Measurements from ENCODE around the gene CCBE1.

CCBE1 gene

DNA sequence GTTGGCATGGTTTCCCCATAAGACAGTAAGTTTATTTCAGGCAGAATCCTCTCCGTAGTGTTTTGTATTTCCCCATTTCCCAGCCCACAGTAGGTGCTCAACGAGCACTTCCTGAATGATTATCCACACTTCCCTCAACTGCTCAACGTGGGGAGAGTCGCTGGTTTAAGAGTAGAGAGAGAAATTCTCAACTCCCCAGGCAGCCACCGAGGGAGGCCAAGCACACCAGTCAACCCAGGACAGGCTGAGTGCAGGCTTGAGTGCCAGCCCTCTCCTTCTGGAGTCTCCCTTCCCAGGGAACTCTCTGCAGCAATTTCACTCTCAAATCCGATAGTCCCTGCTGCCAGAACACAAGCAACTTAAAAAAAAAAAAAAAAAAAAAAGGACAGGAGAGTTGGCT, 246.2 kb downstream of the CCBE1 start:
- Histone ChIP-seq H3K9me3 (ENCODE audit: control insufficient read depth, insufficient read depth, low read length) (no peaks in the 10 kb centered on the region), H3K27me3 (ENCODE audit: control insufficient read depth, insufficient read depth, low read length) (no peaks in the 10 kb centered on the region), H3K9ac (ENCODE audit: low read depth, low read length) (no peak overlapping the region), H3K4me1 (ENCODE audit: control insufficient read depth, insufficient read depth, low read length) (peaks cover 5% of the 10 kb centered on the region), H3K27ac (ENCODE audit: low read depth, low read length) (no peak overlapping the region), H3K36me3 (ENCODE audit: control insufficient read depth, insufficient read depth, low read length) (no peaks in the 10 kb centered on the region), H3K4me3 (ENCODE audit: low read depth, low read length) (no peak overlapping the region)

- Histone ChIP-seq H3K36me3 (ENCODE audit: control insufficient read depth, insufficient read depth, low read length) (no peaks in the 10 kb centered on the region), H3K4me3 (ENCODE audit: low read depth, low read length) (no peak overlapping the region), H3K4me1 (ENCODE audit: control insufficient read depth, insufficient read depth, low read length) (peaks cover 5% of the 10 kb centered on the region), H3K9ac (ENCODE audit: low read depth, low read length) (no peak overlapping the region), H3K27ac (ENCODE audit: low read depth, low read length) (no peak overlapping the region), H3K9me3 (ENCODE audit: control insufficient read depth, insufficient read depth, low read length) (no peaks in the 10 kb centered on the region), H3K27me3 (ENCODE audit: control insufficient read depth, insufficient read depth, low read length) (no peaks in the 10 kb centered on the region)
Observed at GRCh38 chr18:59448546-59448945, 248.7 kb downstream of the CCBE1 start.

GRCh38 chr18:59446012-59446411, 251.2 kb downstream of the CCBE1 start:
- H3K4me1 ChIP-seq (ENCODE audit: control insufficient read depth, insufficient read depth, low read length) = peaks cover 3% of the 10 kb centered on the region
- no peaks in the 10 kb centered on the region for H3K36me3 ChIP-seq (ENCODE audit: control insufficient read depth, insufficient read depth, low read length)
- no peak overlapping the region for H3K27ac ChIP-seq (ENCODE audit: low read depth, low read length)
- H3K9me3 ChIP-seq (ENCODE audit: control insufficient read depth, insufficient read depth, low read length) = no peaks in the 10 kb centered on the region
- H3K27me3 ChIP-seq (ENCODE audit: control insufficient read depth, insufficient read depth, low read length) = no peaks in the 10 kb centered on the region
- H3K9ac ChIP-seq (ENCODE audit: low read depth, low read length) = no peak overlapping the region
- H3K4me3 ChIP-seq (ENCODE audit: low read depth, low read length) = no peak overlapping the region

GRCh38 chr18:59437851-59438569, 259.2 kb downstream of the CCBE1 start:
- Histone ChIP-seq H3K9ac (ENCODE audit: low read depth, low read length) (no peak overlapping the region), H3K27ac (ENCODE audit: low read depth, low read length) (no peak overlapping the region), H3K4me3 (ENCODE audit: low read depth, low read length) (no peak overlapping the region), H3K36me3 (ENCODE audit: control insufficient read depth, insufficient read depth, low read length) (no peaks in the 10 kb centered on the region), H3K4me1 (ENCODE audit: control insufficient read depth, insufficient read depth, low read length) (no peaks in the 10 kb centered on the region), H3K27me3 (ENCODE audit: control insufficient read depth, insufficient read depth, low read length) (no peaks in the 10 kb centered on the region), H3K9me3 (ENCODE audit: control insufficient read depth, insufficient read depth, low read length) (no peaks in the 10 kb centered on the region)

GRCh38 chr18:59432803-59433597, 264.2 kb downstream of the CCBE1 start:
- no peaks in the 10 kb centered on the region for H3K9me3 ChIP-seq (ENCODE audit: control insufficient read depth, insufficient read depth, low read length)
- H3K4me1 ChIP-seq (ENCODE audit: control insufficient read depth, insufficient read depth, low read length) = no peaks in the 10 kb centered on the region
- no peak overlapping the region for H3K9ac ChIP-seq (ENCODE audit: low read depth, low read length)
- no peaks in the 10 kb centered on the region for H3K27me3 ChIP-seq (ENCODE audit: control insufficient read depth, insufficient read depth, low read length)
- H3K36me3 ChIP-seq (ENCODE audit: control insufficient read depth, insufficient read depth, low read length) = no peaks in the 10 kb centered on the region
- H3K4me3 ChIP-seq (ENCODE audit: low read depth, low read length) = no peak overlapping the region
- H3K27ac ChIP-seq (ENCODE audit: low read depth, low read length) = no peak overlapping the region

DNA sequence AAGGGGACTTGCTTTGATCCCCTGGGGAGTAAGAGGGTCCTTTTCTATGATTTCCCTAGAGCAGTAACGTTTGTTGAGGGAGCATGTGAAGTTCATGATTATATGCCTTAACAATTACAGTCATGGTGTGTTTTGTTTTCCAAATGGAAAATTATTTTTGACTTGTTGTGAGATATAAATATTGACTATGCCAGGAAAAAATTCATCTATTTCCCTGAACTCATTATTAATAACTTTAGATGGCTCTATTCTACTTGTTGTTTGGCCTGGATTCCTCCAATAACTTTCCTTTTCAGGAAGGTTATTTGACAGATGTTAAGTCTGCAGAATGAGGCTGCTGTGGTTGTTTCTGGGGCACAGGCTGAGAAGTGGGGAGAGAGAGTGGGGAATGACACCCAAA, 266.1 kb downstream of the CCBE1 start:
- H3K27me3 ChIP-seq (ENCODE audit: control insufficient read depth, insufficient read depth, low read length) = no peaks in the 10 kb centered on the region
- H3K9me3 ChIP-seq (ENCODE audit: control insufficient read depth, insufficient read depth, low read length) = no peaks in the 10 kb centered on the region
- no peak overlapping the region for H3K27ac ChIP-seq (ENCODE audit: low read depth, low read length)
- no peaks in the 10 kb centered on the region for H3K36me3 ChIP-seq (ENCODE audit: control insufficient read depth, insufficient read depth, low read length)
- H3K4me3 ChIP-seq (ENCODE audit: low read depth, low read length) = no peak overlapping the region
- H3K4me1 ChIP-seq (ENCODE audit: control insufficient read depth, insufficient read depth, low read length) = no peaks in the 10 kb centered on the region
- no peak overlapping the region for H3K9ac ChIP-seq (ENCODE audit: low read depth, low read length)

- no peaks in the 10 kb centered on the region for H3K9me3 ChIP-seq (ENCODE audit: control insufficient read depth, insufficient read depth, low read length)
- H3K4me3 ChIP-seq (ENCODE audit: low read depth, low read length) = no peak overlapping the region
- no peaks in the 10 kb centered on the region for H3K36me3 ChIP-seq (ENCODE audit: control insufficient read depth, insufficient read depth, low read length)
- no peaks in the 10 kb centered on the region for H3K4me1 ChIP-seq (ENCODE audit: control insufficient read depth, insufficient read depth, low read length)
- no peak overlapping the region for H3K9ac ChIP-seq (ENCODE audit: low read depth, low read length)
- H3K27ac ChIP-seq (ENCODE audit: low read depth, low read length) = no peak overlapping the region
- no peaks in the 10 kb centered on the region for H3K27me3 ChIP-seq (ENCODE audit: control insufficient read depth, insufficient read depth, low read length)
Observed at GRCh38 chr18:59429608-59430007, 267.6 kb downstream of the CCBE1 start.

- Histone ChIP-seq H3K4me3 (ENCODE audit: low read depth, low read length) (no peak overlapping the region), H3K9ac (ENCODE audit: low read depth, low read length) (no peak overlapping the region), H3K36me3 (ENCODE audit: control insufficient read depth, insufficient read depth, low read length) (no peaks in the 10 kb centered on the region)
Observed at GRCh38 chr18:59428018-59428417, 269.2 kb downstream of the CCBE1 start.

GRCh38 chr18:59426855-59427254, 270.4 kb downstream of the CCBE1 start:
- Histone ChIP-seq H3K27me3 (ENCODE audit: control insufficient read depth, insufficient read depth, low read length) (peaks cover 2% of the 10 kb centered on the region; the same call in 1 of the 2 replicates), H3K4me3 (ENCODE audit: low read depth, low read length) (no peak overlapping the region), H3K36me3 (ENCODE audit: control insufficient read depth, insufficient read depth, low read length) (no peaks in the 10 kb centered on the region), H3K4me1 (ENCODE audit: control insufficient read depth, insufficient read depth, low read length) (no peaks in the 10 kb centered on the region), H3K27ac (ENCODE audit: low read depth, low read length) (no peak overlapping the region), H3K9me3 (ENCODE audit: control insufficient read depth, insufficient read depth, low read length) (no peaks in the 10 kb centered on the region), H3K9ac (ENCODE audit: low read depth, low read length) (no peak overlapping the region)

More at GRCh38 chr18:59428018-59428417, 269.2 kb downstream of the CCBE1 start:
- no peaks in the 10 kb centered on the region for H3K27me3 ChIP-seq (ENCODE audit: control insufficient read depth, insufficient read depth, low read length)
- H3K9me3 ChIP-seq (ENCODE audit: control insufficient read depth, insufficient read depth, low read length) = no peaks in the 10 kb centered on the region
- no peaks in the 10 kb centered on the region for H3K4me1 ChIP-seq (ENCODE audit: control insufficient read depth, insufficient read depth, low read length)
- H3K27ac ChIP-seq (ENCODE audit: low read depth, low read length) = no peak overlapping the region

DNA sequence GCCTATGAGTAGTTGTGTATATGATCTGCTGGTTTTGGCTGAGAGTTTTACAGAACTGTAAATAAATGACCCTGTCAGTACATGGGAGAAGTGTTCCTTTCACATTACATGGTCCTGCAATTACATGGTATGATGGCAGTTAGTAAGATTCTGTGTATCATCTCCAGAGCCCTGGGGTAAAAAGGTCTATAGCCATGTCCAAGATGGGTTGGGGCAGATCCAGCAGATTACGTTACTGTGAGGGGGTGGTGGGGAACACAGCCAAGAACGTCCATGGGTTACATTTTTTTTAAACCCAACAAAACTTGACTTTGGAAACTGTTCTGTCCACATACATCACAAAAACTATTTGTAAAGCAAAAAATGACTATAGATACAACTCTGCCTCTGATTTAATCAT, 274.0 kb downstream of the CCBE1 start:
- H3K27ac ChIP-seq (ENCODE audit: low read depth, low read length) = no peak overlapping the region
- peaks cover 6% of the 10 kb centered on the region; the same call in 1 of the 2 replicates for H3K27me3 ChIP-seq (ENCODE audit: control insufficient read depth, insufficient read depth, low read length)
- no peak overlapping the region for H3K9ac ChIP-seq (ENCODE audit: low read depth, low read length)
- no peak overlapping the region for H3K4me3 ChIP-seq (ENCODE audit: low read depth, low read length)
- H3K36me3 ChIP-seq (ENCODE audit: control insufficient read depth, insufficient read depth, low read length) = no peaks in the 10 kb centered on the region
- H3K9me3 ChIP-seq (ENCODE audit: control insufficient read depth, insufficient read depth, low read length) = no peaks in the 10 kb centered on the region
- no peaks in the 10 kb centered on the region for H3K4me1 ChIP-seq (ENCODE audit: control insufficient read depth, insufficient read depth, low read length)

- Histone ChIP-seq H3K9ac (ENCODE audit: low read depth, low read length) (no peak overlapping the region), H3K36me3 (ENCODE audit: control insufficient read depth, insufficient read depth, low read length) (no peaks in the 10 kb centered on the region), H3K27ac (ENCODE audit: low read depth, low read length) (no peak overlapping the region), H3K9me3 (ENCODE audit: control insufficient read depth, insufficient read depth, low read length) (no peaks in the 10 kb centered on the region), H3K27me3 (ENCODE audit: control insufficient read depth, insufficient read depth, low read length) (peaks cover 6% of the 10 kb centered on the region; the same call in 1 of the 2 replicates), H3K4me1 (ENCODE audit: control insufficient read depth, insufficient read depth, low read length) (no peaks in the 10 kb centered on the region), H3K4me3 (ENCODE audit: low read depth, low read length) (no peak overlapping the region)
Observed at GRCh38 chr18:59420244-59420643, 277.0 kb downstream of the CCBE1 start.
